Endodermal cell (in vitro differentiated cells): ENCODE results near the gene KCNK1. TPM values are rescaled to one million over a fixed set of nuclear protein-coding genes. Genes with fewer than 3 reads are reported as not detected.

Source experiments
- DNase-seq: peaks from one replicate; pipeline ENCODE4 v3.0.0-alpha.2; 2017
- H3K27ac ChIP-seq: 2 replicates; pipeline ENCODE4 v1.5.1; 2013; ENCODE audit warnings: mild to moderate bottlenecking, low read depth, low read length, moderate library complexity
- H3K27me3 ChIP-seq: 2 replicates; pipeline ENCODE4 v1.6.1; 2013; ENCODE audit warnings: mild to moderate bottlenecking, low read length, moderate library complexity; ENCODE audit not compliant: insufficient read depth, control insufficient read depth, poor library complexity, severe bottlenecking
- H3K36me3 ChIP-seq: 2 replicates; pipeline ENCODE4 v1.7.0; 2013; ENCODE audit warnings: mild to moderate bottlenecking, low read length, moderate library complexity; ENCODE audit not compliant: control insufficient read depth, insufficient read depth
- H3K4me1 ChIP-seq: one replicate; pipeline ENCODE4 v1.7.0; 2013; ENCODE audit warnings: low read length; ENCODE audit not compliant: control insufficient read depth, insufficient read depth
- H3K4me3 ChIP-seq: 2 replicates; pipeline ENCODE4 v1.5.1; 2013; ENCODE audit warnings: mild to moderate bottlenecking, low read length, moderate library complexity
- H3K9ac ChIP-seq: 2 replicates; pipeline ENCODE4 v1.6.1; 2013; ENCODE audit warnings: mild to moderate bottlenecking, low read length, moderate library complexity; ENCODE audit not compliant: poor library complexity, severe bottlenecking; ENCODE audit errors: extremely low read depth
- H3K9me3 ChIP-seq: 2 replicates; pipeline ENCODE4 v1.6.1; 2013; ENCODE audit warnings: mild to moderate bottlenecking, low read length, moderate library complexity; ENCODE audit not compliant: control insufficient read depth
- H3K27ac Mint-ChIP-seq: 2 replicates; pipeline ENCODE4 v1.8.0; 2020; ENCODE audit warnings: mixed read lengths
- H3K27me3 Mint-ChIP-seq: 2 replicates; pipeline ENCODE4 v1.8.0; 2021; ENCODE audit warnings: mild to moderate bottlenecking, mixed read lengths; ENCODE audit not compliant: insufficient read depth
- H3K36me3 Mint-ChIP-seq: 2 replicates; pipeline ENCODE4 v1.8.0; 2020; ENCODE audit warnings: low read depth, mixed read lengths
- H3K4me1 Mint-ChIP-seq: 2 replicates; pipeline ENCODE4 v1.8.0; 2020; ENCODE audit warnings: mixed read lengths
- H3K4me3 Mint-ChIP-seq: 2 replicates; pipeline ENCODE4 v1.8.0; 2020; ENCODE audit warnings: mild to moderate bottlenecking, moderate library complexity, mixed read lengths
- H3K9me3 Mint-ChIP-seq: 2 replicates; pipeline ENCODE4 v1.8.0; 2020; ENCODE audit warnings: mild to moderate bottlenecking, mixed read lengths
- WGBS, 2 experiments: methylation state at CpG; one replicate each; pipeline versions ENCODE4 v1.1.5 to v1.1.7; 2013; ENCODE audit warnings: missing lambda C conversion rate in 2 of 2, mixed read lengths in 1 of 2; ENCODE audit not compliant: insufficient coverage in 1 of 2, insufficient read length in 1 of 2; 5-methylcytosine and 5-hydroxymethylcytosine counted together
- total RNA-seq, 2 donors: library from RNA; stranded (reverse); fragmentation: NEBNext Ultra II Directional in 1 of 2; extraction: Animal tissue kit (Norgen Biotek cat#: 25700) in 1 of 2; gene quantifications; 2 replicates in 1 of 2; 3 replicates in 1 of 2; pipeline ENCODE4 v1.2.1, GENCODE V29; 2021
- TF ChIP-seq, protein P1 (sequence below): fragments of 200-600 bp; sonication (generic); conservative IDR thresholded peaks from 2 replicates; pipeline ENCODE4 v1.5.0; 2021; ENCODE audit warnings: antibody characterized with exemption, mild to moderate bottlenecking

KCNK1 gene
- total RNA-seq, 2 donors from 2014 or later = 50.1 to 55.7 TPM

DNA sequence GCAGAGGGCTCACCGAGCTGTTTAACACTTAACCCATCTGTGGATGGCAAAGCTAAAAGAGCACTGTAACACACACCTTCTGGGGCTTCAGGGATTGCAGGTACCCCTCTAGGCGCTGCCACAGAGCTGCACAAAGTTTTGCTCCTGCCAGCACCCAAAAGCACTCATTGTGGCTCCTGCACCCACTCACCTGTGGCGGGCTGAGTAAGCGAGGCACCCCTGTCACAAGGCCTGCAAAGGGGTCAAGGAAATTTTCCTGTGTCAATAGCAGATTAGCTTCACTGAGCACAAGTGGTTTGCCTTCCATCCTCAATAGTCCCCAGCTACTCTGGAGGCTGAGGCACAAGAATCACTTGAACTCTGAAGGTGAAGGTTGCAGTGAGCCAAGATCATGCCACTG is 29.5 kb upstream of the KCNK1 start:
- H3K4me1 Mint-ChIP-seq = peaks cover 19% of the 10 kb centered on the region
- no peak for DNase-seq
- peaks cover 30% of the 10 kb centered on the region for H3K27me3 Mint-ChIP-seq
- Histone ChIP-seq H3K36me3 (no peaks in the 10 kb centered on the region), H3K27me3 (no peaks in the 10 kb centered on the region), H3K4me3 (no peak overlapping the region), H3K27ac (no peak overlapping the region), H3K9ac (no peak overlapping the region), H3K4me1 (no peaks in the 10 kb centered on the region), H3K9me3 (peaks cover 9% of the 10 kb centered on the region)
- no peak overlapping the region for H3K27ac Mint-ChIP-seq
- H3K4me3 Mint-ChIP-seq = no peak overlapping the region
- WGBS, 2 experiments = 92 to 95% methylated on average over 1 to 4 of the region's 4 CpGs
- H3K36me3 Mint-ChIP-seq = no peaks in the 10 kb centered on the region
- TF ChIP-seq, protein P1, sequence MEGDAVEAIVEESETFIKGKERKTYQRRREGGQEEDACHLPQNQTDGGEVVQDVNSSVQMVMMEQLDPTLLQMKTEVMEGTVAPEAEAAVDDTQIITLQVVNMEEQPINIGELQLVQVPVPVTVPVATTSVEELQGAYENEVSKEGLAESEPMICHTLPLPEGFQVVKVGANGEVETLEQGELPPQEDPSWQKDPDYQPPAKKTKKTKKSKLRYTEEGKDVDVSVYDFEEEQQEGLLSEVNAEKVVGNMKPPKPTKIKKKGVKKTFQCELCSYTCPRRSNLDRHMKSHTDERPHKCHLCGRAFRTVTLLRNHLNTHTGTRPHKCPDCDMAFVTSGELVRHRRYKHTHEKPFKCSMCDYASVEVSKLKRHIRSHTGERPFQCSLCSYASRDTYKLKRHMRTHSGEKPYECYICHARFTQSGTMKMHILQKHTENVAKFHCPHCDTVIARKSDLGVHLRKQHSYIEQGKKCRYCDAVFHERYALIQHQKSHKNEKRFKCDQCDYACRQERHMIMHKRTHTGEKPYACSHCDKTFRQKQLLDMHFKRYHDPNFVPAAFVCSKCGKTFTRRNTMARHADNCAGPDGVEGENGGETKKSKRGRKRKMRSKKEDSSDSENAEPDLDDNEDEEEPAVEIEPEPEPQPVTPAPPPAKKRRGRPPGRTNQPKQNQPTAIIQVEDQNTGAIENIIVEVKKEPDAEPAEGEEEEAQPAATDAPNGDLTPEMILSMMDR = no peak
- H3K9me3 Mint-ChIP-seq = peaks cover 25% of the 10 kb centered on the region

DNA sequence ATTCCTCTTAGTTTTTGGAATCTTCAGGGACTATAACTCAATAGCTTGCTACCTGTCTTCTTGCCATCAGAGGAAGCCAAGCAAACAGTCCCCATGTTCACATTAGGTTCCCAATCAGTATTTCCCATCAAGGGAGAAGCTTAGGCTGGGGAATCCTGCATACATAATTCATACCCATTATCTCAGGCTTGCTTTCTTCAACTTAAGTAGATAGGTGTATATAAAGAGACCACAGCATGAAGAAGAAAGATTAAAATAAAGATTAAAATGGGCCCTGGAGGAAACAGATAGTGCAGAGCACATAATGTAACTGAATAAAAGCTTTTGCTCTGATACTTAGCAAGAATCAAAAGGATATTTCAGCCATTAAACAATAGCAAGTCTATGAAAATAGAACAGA is 29.0 kb upstream of the KCNK1 start:
- Mint-ChIP-seq H3K36me3 (no peaks in the 10 kb centered on the region), H3K27me3 (peaks cover 34% of the 10 kb centered on the region), H3K4me3 (no peak overlapping the region), H3K4me1 (peaks cover 24% of the 10 kb centered on the region), H3K9me3 (peaks cover 21% of the 10 kb centered on the region), H3K27ac (no peak overlapping the region)
- Histone ChIP-seq H3K36me3 (no peaks in the 10 kb centered on the region), H3K9ac (no peak overlapping the region), H3K27me3 (no peaks in the 10 kb centered on the region), H3K27ac (no peak overlapping the region), H3K4me1 (no peaks in the 10 kb centered on the region), H3K9me3 (peaks cover 9% of the 10 kb centered on the region), H3K4me3 (no peak overlapping the region)
- TF ChIP-seq, protein P1 = no peak
- no peak for DNase-seq

DNA sequence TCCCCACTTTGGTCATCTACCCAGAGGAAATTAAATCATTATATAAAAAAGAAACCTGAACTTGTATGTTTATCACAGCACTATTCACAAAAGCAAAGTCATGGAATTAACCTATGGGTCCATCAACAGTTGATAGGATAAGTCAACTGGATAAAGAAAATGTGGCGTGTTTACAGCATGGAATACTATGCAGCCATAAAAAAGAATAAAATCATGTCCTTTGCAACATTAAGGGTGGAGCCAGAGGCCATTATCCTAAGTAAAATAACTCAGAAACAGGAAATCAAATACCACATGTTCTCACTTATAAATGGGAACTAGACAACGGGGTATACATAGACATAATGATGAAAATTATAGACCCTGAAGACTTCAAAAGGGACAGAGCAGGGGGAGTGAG is 27.6 kb upstream of the KCNK1 start:
- TF ChIP-seq, protein P1 = no peak
- H3K36me3 Mint-ChIP-seq = no peaks in the 10 kb centered on the region
- Histone ChIP-seq H3K27me3 (no peaks in the 10 kb centered on the region), H3K9ac (no peak overlapping the region), H3K36me3 (no peaks in the 10 kb centered on the region), H3K4me3 (no peak overlapping the region), H3K27ac (no peak overlapping the region), H3K9me3 (peaks cover 9% of the 10 kb centered on the region), H3K4me1 (no peaks in the 10 kb centered on the region)
- H3K9me3 Mint-ChIP-seq = peaks cover 18% of the 10 kb centered on the region
- 98 to 100% methylated on average over 1 to 2 of the region's 2 CpGs for WGBS, 2 experiments
- no peak for DNase-seq
- H3K27me3 Mint-ChIP-seq = peaks cover 46% of the 10 kb centered on the region
- no peak overlapping the region for H3K27ac Mint-ChIP-seq
- H3K4me1 Mint-ChIP-seq = peaks cover 34% of the 10 kb centered on the region
- no peak overlapping the region for H3K4me3 Mint-ChIP-seq
